Parathyroid adenoma (tissue), 2 donors: ENCODE data around the gene ABTB2.

Experiments
- H2AFZ ChIP-seq: fragments of 300-600 bp; sonication (generic); one replicate; pipeline ENCODE4 v1.7.0; 2017; ENCODE audit warnings: antibody characterized with exemption, mild to moderate bottlenecking
- H3K27ac ChIP-seq: fragments of 300-600 bp; sonication (generic); one replicate; pipeline ENCODE4 v1.7.0; 2017
- H3K27me3 ChIP-seq: fragments of 300-600 bp; sonication (generic); one replicate; pipeline ENCODE4 v1.7.0; 2017; ENCODE audit warnings: low read length; ENCODE audit not compliant: control insufficient read depth, insufficient read depth
- H3K36me3 ChIP-seq: fragments of 300-600 bp; sonication (generic); one replicate; pipeline ENCODE4 v1.7.0; 2017; ENCODE audit warnings: low read length; ENCODE audit not compliant: control insufficient read depth, insufficient read depth
- H3K4me1 ChIP-seq: fragments of 300-600 bp; sonication (generic); one replicate; pipeline ENCODE4 v1.7.0; 2017; ENCODE audit warnings: control low read depth
- H3K4me2 ChIP-seq: fragments of 300-600 bp; sonication (generic); one replicate; pipeline ENCODE4 v1.7.0; 2017; ENCODE audit warnings: low read length
- H3K4me3 ChIP-seq: fragments of 300-600 bp; sonication (generic); one replicate; pipeline ENCODE4 v1.7.0; 2017; ENCODE audit warnings: low read depth, low read length
- H3K79me2 ChIP-seq: fragments of 300-600 bp; sonication (generic); one replicate; pipeline ENCODE4 v1.7.0; 2017; ENCODE audit warnings: control low read depth
- H3K9ac ChIP-seq: fragments of 300-600 bp; sonication (generic); one replicate; pipeline ENCODE4 v1.7.0; 2017; ENCODE audit warnings: mild to moderate bottlenecking
- H3K9me3 ChIP-seq: fragments of 300-600 bp; sonication (generic); one replicate; pipeline ENCODE4 v1.7.0; 2017; ENCODE audit warnings: low read length; ENCODE audit not compliant: control insufficient read depth
- TF ChIP-seq, protein P1 (sequence below): fragments of 300-600 bp; sonication (generic); IDR thresholded peaks from one replicate; pipeline ENCODE4 v1.7.0; 2017; ENCODE audit warnings: antibody characterized with exemption, mild to moderate bottlenecking
- donor health status: primary hyperparathyroidism.

The ABTB2 gene

DNA sequence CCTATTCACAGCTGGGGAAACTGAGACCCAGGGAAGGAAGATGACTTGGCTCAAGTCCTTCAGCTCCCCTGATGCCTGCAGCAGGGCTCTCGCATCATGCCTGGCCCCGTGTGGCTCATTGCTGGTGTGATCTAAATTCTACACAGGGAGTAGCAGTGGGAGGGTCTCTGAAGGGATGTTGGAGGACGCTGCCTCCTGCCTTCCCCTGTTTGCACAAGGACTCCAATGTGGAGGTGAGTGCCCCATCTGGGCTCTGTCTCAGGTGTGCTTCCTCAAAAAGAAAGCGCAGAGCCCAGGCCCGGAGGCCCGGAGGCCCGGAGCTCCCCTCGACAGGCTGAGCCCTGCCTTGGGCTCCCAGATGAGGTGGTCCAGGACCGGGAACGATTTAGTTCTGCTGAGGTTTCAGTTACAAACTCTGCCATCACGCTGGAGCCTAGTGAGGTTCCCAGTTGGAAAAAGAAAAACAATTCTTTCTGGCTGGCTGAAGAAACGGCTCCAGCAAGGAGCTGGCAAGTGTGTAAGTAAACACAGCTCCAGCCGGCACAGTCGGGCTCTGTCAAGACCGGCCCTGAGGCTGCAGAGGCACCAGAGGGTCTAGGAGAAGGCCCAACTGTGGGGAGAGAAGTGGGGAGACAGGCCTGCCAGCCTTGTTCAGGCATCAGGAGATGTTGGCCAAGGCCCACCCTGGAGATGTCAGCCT is 202.6 kb downstream of the ABTB2 start:
- H3K36me3 ChIP-seq: no peaks in the 10 kb centered on the region

DNA sequence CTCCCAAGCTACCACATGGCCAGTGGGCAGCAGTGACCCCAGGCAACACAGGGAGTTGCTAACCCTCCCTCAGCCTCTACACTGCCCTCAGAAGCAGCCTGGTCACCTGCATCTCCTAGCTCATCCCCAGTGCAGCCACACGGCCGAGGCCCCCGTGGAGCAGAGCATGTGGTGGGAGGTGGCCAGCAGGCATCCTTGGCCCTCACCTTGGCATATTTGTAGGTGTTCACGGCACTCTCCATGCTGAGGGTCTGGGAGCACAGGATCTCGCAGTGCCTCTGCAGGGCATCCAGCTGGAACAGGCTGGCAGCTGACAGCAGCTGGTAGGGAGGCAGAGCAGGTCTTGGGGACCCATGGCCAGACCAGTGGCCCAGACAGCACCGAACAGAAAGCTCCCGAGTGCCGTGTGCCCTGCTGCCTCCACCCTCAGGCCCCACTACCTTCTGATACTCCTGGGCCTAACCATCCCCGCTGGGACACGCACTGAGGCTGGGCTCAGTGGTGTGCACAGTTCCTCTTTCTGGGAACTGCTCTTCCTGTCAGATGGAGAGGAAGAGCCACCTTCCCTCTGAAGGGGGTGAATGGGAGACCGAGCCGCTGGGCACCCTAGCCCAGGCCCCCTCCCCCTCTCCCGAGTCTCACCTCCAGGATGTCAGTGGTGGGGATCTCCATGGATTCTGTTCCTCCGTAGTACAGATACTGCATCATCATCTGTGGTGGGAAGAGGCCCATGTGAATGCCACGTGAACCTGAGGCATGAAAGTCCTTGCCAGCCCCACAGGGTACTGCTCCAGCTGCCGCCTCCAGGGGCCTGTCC is 203.5 kb downstream of the ABTB2 start:
- H3K36me3 ChIP-seq: no peaks in the 10 kb centered on the region

More for the DNA sequence above, 202.6 kb downstream of the ABTB2 start:
- Histone ChIP-seq H3K4me1 (no peaks in the 10 kb centered on the region), H3K4me3 (no peak overlapping the region), H2AFZ (no peak overlapping the region), H3K79me2 (no peaks in the 10 kb centered on the region), H3K9ac (no peak overlapping the region), H3K9me3 (no peaks in the 10 kb centered on the region), H3K4me2 (no peak overlapping the region), H3K27me3 (no peaks in the 10 kb centered on the region), H3K27ac (no peak overlapping the region)
- TF ChIP-seq, protein P1, sequence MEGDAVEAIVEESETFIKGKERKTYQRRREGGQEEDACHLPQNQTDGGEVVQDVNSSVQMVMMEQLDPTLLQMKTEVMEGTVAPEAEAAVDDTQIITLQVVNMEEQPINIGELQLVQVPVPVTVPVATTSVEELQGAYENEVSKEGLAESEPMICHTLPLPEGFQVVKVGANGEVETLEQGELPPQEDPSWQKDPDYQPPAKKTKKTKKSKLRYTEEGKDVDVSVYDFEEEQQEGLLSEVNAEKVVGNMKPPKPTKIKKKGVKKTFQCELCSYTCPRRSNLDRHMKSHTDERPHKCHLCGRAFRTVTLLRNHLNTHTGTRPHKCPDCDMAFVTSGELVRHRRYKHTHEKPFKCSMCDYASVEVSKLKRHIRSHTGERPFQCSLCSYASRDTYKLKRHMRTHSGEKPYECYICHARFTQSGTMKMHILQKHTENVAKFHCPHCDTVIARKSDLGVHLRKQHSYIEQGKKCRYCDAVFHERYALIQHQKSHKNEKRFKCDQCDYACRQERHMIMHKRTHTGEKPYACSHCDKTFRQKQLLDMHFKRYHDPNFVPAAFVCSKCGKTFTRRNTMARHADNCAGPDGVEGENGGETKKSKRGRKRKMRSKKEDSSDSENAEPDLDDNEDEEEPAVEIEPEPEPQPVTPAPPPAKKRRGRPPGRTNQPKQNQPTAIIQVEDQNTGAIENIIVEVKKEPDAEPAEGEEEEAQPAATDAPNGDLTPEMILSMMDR: no peak

DNA sequence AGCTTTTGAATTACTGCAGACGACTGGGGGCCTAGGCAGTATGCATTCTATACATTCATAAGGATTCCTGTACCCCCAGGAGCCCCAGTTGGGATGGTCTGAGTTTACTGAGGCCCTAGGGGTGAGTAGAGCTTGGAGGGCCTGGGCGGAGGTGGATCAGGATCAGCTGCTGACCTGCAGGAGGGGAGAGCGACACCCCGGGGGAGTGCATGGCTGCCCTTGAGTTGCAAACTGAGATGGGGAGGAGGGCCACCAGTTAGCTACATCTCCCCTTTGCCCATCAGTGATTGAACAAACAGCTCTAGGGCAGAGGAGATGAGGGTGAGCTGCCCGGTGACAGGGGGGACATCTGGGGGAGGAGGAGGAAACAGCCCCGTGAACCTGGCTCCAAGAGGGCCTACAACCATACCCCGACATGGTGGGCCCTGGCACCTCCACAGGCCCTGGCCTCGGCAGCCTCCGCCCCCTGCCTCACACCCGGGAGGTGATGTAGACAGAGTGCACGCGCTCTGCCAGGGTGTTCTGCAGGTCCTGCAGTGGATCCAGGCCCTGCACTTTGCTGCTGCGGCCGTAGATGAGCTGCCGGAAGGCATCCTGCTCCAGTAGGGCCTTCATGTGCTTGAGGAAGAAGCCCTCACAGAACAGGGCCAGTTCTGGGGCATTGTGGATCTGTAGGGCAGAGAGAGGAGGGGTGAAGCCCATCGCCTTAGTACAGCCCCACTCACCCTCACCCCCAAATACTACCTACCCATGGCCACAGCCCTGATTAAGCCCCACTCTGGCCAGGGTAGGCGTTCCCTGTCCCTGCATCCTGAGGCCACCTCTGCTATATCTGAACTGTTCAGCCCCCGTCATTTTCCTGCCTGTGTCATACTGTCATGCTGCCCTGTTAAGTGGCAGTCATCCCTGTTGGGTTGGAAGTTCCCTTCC is 205.6 kb downstream of the ABTB2 start:
- H3K4me2 ChIP-seq: no peak overlapping the region
- H3K79me2 ChIP-seq: no peaks in the 10 kb centered on the region
- TF ChIP-seq, protein P1: no peak
- H3K9ac ChIP-seq: no peak overlapping the region
- no peaks in the 10 kb centered on the region for H3K27me3 ChIP-seq
- H3K4me1 ChIP-seq: no peaks in the 10 kb centered on the region
- H3K4me3 ChIP-seq: no peak overlapping the region
- H2AFZ ChIP-seq: no peak overlapping the region
- no peak overlapping the region for H3K27ac ChIP-seq
- no peaks in the 10 kb centered on the region for H3K36me3 ChIP-seq
- no peaks in the 10 kb centered on the region for H3K9me3 ChIP-seq

More for the DNA sequence above, 203.5 kb downstream of the ABTB2 start:
- Histone ChIP-seq H3K4me3 (no peak overlapping the region), H2AFZ (no peak overlapping the region), H3K79me2 (no peaks in the 10 kb centered on the region), H3K9ac (no peak overlapping the region), H3K27ac (no peak overlapping the region), H3K4me2 (no peak overlapping the region), H3K9me3 (no peaks in the 10 kb centered on the region), H3K27me3 (no peaks in the 10 kb centered on the region), H3K4me1 (no peaks in the 10 kb centered on the region)
- TF ChIP-seq, protein P1: no peak

DNA sequence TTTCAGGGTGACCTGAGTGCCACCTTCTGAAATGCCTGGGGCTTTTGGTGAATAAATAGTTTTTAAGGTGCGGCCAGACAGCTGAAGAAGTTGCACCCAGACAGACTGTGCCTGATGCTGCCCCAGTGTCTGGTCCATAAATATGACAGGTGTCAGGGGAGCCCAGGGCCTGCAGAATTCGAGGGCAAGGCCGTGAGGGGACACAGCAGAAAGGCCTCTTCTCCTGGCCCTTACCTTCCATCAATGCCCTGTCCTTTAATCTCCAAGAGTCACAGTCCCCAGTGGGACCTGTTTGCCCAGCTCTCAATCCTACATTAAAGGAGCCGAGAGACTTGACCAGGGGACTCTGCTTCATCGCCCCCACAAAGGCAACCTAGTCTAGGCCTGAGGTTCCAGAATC is 206.6 kb downstream of the ABTB2 start:
- TF ChIP-seq, protein P1: no peak
- Histone ChIP-seq H3K36me3 (no peaks in the 10 kb centered on the region), H3K27me3 (no peaks in the 10 kb centered on the region), H3K4me1 (no peaks in the 10 kb centered on the region), H3K27ac (no peak overlapping the region), H3K4me3 (no peak overlapping the region), H3K9ac (no peak overlapping the region), H2AFZ (no peak overlapping the region), H3K4me2 (no peak overlapping the region), H3K79me2 (no peaks in the 10 kb centered on the region), H3K9me3 (no peaks in the 10 kb centered on the region)
